GM12892 (cell line): Measurements from ENCODE around the gene MEX3C.

Experiments used
- DNase-seq: peaks from one replicate; pipeline ENCODE4 v3.0.0; 2011; ENCODE audit not compliant: insufficient read length
- FAIRE-seq: peaks from 2 replicates; lab custom pipeline; 2011; peaks lifted over from hg19 to GRCh38; lab: Jason Lieb, UNC
- POLR2A ChIP-seq: IDR thresholded peaks from 2 replicates; pipeline ENCODE4 v1.6.1; 2011; ENCODE audit warnings: low read depth, low read length, control low read depth
- POLR2AphosphoS5 ChIP-seq: IDR thresholded peaks from 2 replicates; pipeline ENCODE4 v1.6.1; 2011; ENCODE audit warnings: low read depth, low read length, control low read depth
- TAF1 ChIP-seq: IDR thresholded peaks from 2 replicates; pipeline ENCODE4 v1.6.1; 2011; ENCODE audit warnings: low read depth, mild to moderate bottlenecking, control low read depth, low read length, borderline replicate concordance

MEX3C gene

DNA sequence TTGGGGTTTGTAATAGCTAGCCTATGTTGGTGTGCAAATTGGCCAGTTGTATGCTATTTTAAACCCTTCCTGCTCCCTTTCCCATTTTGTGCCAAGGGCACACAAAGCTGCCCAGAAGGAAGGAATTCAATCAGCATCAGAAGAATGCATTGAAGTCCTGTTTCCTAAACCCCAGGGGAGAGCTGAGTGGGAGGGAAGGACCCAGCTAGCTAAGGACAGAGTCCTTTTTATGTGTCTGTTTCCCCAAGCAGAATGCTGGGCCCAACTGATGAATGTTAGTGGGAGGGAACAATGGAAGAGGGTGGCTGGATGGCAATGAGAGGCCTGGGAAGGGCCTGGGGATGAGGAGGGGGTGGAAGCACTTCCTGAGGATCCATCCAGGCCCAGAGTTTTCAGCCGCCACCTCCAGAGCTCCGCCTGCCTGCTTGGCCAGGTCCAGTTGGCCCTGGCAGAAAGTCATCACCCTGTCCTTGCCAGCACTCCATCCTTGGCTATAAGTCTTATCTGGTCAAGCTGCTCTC, 32.7 kb downstream of the MEX3C start:
- DNase-seq (no peak), FAIRE-seq (no peak)
- TF ChIP-seq POLR2A, result no peak
- TF ChIP-seq TAF1, result no peak
- TF ChIP-seq POLR2AphosphoS5, result no peak

DNA sequence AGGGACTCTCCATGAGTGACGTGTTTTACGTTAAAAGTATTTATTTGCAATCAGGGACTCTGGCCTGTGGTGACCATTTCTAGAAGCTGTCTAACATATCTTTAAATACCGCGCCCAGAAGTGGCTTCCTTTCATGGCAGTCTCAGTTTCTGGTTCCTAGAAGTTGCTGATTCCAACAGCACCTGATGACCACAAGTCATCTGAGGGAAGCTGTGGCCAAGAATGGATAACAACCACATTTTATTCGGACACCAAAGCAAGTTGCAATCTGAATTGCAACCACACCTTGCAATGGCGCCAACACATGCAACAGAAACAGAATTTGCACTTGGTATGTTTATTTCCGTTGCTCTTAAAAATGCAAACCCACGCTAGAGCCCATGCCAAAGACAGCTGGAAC, 33.1 kb downstream of the MEX3C start:
- TF ChIP-seq TAF1 (no peak), POLR2AphosphoS5 (no peak), POLR2A (no peak)
- no peak for DNase-seq
- no peak for FAIRE-seq

DNA sequence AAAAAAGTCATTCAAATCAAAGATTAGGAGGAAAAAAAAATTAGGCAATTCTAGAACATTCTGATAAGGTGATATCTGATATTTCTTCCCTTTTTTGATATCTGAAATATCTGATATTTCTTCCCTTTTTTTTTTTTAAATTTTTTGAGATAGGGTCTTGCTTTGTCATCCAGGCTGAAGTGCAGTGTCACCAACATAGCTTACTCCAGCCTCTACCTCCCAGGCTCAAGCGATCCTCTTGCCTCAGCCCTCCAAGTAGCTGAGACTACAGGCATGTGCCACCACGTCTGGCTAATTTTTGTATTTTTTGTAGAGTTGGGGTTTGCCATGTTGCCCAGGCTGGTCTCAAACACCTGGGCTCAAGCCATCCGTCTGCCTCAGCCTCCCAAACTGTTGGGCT, 33.9 kb downstream of the MEX3C start:
- TF ChIP-seq POLR2AphosphoS5, result no peak
- TF ChIP-seq TAF1, result no peak
- TF ChIP-seq POLR2A, result no peak
- FAIRE-seq (no peak), DNase-seq (no peak)

DNA sequence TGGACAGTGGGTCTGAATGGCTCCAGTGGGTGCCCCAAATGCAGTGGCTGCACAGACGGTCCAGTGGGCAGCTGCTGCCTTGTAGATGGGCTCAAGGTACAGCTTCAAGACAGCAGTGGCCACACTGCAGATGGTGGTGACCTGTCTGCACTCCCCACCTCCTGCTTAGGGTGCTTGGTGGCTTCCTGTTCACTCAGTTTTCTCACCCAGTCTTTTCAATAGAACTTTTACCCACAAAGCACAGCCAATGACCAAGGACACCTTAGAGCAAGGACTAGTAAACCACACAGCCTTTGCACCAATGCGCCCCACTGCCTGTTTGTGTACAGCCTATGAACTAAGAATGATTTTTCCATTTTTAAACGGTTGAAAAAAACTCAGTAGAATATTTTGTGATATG, 34.9 kb downstream of the MEX3C start:
- FAIRE-seq (peak; percentile 21), DNase-seq (no peak)

DNA sequence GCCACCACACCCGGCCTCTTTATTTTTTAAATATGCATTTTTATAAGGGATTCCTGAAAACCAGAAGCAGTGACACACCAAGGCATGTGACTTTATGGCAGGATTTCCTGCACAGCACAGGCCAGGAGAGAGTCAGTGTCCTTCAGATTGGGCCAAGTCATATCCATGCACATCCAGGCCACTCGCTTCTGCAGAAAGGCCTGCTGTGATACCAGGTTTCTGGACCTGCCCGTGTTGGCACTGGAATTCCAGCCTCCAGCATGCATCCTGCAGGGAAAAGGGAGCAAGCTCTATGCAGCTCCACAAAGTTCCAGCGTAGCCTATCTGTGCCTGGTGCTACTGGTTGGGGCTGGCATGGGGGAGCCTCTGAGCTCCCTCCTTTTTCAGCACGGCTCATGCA, 36.8 kb downstream of the MEX3C start:
- TF ChIP-seq TAF1, result no peak
- no peak for TF ChIP-seq POLR2AphosphoS5
- TF ChIP-seq POLR2A, result no peak
- no peak for FAIRE-seq
- DNase-seq, result no peak

More for the DNA sequence above, 34.9 kb downstream of the MEX3C start:
- no peak for TF ChIP-seq POLR2A
- no peak for TF ChIP-seq POLR2AphosphoS5
- no peak for TF ChIP-seq TAF1

DNA sequence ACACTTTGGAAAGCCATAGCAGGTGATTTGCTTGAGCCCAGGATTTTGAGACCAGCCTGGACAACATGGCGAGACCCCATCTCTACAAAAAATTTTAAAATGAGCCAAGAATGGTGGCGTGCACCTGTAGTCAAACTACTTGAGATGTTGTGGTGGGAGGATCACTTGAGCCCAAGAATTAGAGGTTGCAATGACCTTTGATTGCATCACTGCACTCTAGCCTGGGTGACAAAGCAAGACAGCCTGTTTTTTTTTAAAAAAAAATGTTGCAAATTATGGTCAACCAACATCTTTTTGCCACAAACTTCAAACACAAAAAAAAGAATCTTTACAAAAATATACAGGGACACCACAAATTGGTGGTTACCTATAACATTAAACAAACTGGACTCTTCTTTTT, 40.3 kb downstream of the MEX3C start:
- FAIRE-seq, result no peak
- no peak for TF ChIP-seq TAF1
- DNase-seq, result no peak

DNA sequence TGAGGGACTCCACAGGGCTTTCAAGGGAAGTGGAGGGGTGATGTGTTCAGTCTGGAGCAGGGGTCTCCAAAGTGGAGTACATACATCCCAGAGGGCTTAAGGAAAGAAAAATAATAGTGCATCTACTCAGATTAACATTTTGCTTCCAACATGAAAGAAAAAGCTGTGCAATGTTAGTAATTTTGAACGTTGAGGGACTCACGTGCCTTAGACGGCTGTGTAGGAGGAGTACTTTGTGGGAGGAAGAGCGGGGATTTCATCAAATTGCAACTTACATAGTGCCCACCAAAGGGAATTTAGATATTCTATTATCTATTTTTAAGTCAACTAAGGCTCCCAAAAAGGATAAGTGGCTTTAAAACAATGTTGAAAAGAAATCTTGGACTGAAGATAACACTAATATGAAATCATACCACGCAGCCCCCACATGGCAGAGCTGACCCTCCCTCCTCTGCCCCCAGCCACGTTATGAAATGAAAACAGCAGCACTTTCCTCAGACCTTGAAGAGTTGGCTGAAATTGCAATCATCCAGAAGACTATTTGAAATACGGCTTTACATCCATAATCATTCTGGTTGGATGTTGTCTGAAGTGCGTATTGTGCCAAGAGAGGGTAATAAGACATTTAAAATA, 42.9 kb downstream of the MEX3C start:
- DNase-seq (no peak), FAIRE-seq (peak; percentile 30)
- TF ChIP-seq TAF1 (no peak), POLR2A (no peak), POLR2AphosphoS5 (no peak)

DNA sequence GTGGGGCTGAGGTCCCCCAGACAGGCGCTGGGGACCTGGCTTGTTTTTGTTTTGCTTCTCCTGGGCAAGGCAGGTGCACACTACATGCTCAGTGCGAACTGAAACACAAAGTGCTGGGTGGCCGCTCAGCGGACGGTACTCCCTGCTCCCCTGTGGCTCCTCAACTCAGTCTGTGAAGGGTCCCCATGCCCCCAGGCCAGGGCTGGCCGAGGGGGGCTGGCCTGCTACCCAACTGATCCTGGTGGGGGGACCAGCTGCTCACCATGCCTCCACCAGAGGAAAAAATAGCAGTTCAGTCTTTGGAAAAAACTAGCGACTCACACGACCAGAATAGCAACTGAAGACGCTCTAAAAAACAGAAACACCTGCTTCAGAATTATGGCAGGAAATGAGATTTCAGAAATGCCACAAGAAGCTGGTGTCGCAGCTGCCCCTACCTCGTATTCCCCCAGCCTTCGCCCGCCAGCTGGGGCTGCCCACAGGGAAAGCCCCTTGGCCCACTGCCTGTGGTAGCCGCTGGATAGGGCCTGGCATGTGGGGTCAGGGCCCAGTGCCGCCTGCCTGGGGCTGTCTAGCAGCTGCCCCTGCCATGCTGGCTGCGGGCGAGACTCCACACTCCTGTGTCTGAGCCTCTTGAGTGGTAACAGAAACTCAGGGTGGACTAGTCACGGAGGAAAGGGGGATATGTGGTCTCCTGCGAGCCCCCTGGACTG, 43.7 kb downstream of the MEX3C start:
- peak; percentile 95 for FAIRE-seq
- TF ChIP-seq TAF1, result no peak
- TF ChIP-seq POLR2AphosphoS5, result no peak; the same call in none of the 2 replicates
- TF ChIP-seq POLR2A, result no peak
- peak; percentile 48 for DNase-seq

DNA sequence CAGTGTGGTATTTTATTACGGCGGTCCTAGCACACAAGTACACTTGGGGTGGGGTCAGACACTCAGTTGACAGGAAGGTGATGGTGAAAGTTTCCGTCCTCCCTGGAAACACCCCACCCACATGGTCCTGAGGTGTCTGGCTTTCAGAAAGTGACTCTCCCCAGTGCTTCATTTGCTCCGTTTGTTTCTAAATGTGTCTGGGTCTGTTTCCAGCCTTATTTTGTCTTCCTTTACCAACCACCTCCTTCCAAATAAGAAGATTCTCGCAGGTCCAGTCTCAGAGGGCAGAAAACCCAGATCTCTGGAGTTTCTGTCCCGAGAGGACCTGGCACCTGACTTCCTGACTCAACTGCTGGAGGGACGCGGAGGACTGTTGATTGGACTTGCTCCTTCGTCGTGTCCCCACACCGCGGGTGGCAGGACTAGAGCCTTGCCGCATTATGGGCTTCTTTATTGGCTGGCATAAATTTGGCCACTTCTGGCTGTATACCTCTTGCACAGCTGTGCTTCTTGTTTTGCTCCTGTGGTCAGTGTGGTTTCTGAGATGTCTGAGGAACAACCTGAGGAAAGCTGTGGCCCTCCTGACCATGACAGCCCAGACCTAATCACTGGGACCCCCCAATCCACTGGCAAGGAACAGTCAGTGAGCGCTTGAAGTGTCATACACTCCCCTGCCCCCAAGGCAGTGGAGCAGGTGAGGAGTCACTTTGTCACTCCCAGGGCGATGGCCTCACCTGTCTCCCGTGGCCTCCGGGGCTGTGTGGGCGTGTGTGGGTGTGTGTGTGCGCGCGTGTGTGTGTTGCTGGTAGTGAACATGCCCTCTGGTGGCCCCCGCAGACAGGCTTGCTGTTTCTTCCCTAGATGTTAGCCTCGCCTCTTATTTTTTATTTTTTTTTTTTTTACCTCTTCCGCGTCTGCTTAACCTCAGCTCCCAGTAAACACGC, 45.6 kb downstream of the MEX3C start:
- TF ChIP-seq POLR2A (peak; percentile 40; the same call in 1 of the 2 replicates), TAF1 (no peak), POLR2AphosphoS5 (no peak; the same call in 1 of the 2 replicates)
- DNase-seq (no peak), FAIRE-seq (peak; percentile 84)

DNA sequence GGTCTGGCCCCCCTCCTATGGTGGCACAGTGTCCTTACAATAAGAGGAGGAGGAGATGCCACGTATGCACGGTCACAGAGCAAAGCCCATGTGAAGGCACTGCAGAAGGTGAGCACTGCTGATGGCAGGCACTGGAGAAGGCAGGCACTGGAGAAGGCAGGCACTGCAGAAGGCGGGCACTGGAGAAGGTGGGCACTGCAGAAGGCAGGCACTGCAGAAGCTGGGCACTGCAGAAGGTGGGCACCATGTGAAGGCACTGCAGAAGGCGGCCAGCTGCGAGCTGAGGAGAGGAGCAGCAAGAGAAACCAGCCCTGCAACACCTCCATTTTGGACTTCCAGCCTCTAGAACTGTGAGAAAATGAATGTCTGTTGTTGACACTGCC, 46.3 kb downstream of the MEX3C start:
- TF ChIP-seq TAF1, result no peak
- no peak for TF ChIP-seq POLR2A
- no peak for TF ChIP-seq POLR2AphosphoS5
- FAIRE-seq (no peak), DNase-seq (no peak)

DNA sequence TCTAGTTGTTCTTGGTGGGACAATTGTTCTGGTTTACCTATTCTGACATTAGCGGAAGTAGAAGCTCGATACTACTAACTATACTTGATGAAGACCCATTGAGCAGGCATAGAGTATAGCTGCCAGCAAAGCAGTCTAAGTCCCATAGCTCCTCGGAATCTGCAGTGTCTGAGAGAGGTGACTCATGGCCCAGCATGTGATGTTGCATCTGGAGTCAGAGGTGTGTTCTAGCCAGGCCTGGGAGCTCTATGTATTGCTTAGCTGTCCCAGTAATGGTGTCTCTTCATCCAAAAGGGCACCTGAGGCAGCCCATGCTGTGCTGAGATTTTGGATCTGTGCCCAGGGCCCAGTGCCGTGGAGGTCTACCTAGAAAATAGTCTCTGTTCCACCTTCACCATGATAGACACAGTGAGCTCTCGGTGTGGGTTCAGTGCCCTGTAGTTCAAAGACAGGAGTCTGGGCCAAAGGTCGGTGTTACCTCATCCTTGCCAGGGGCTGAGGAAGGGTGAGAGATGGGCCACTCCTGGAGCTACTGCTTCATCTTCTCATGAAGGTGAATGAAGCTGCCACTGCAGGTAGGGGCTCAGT, 47.3 kb downstream of the MEX3C start:
- DNase-seq (no peak), FAIRE-seq (no peak)
- no peak for TF ChIP-seq POLR2A
- no peak for TF ChIP-seq POLR2AphosphoS5
- TF ChIP-seq TAF1, result no peak
